ENCODE data around the gene CD163L1. TPM values are rescaled to one million over a fixed set of nuclear protein-coding genes. Genes with fewer than 3 reads are reported as not detected.
"Not testable (repeated sequence)": the region's sequence is repeated elsewhere in the genome, so short reads cannot be mapped to it uniquely, and the experiment has no call there.

CD163L1 gene
- 12.0 TPM for total RNA-seq

DNA sequence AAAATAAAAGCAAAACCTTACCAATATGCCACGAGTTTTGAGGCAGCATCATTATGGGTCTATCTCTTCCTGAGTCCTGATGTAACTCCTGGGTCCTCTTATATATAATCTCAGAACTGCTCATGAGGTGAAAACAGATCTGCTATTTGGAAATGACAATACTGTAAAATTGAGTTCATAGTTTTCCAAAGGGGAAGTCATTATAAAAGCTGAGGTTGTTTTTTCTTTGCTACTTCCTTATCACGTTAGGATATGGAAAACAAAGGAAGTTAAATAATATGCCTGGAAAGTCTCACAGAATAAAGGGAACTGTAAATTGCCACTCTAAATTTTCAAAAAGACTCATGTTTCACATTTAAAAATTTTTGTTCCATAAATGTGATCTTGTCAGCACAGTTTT lies at the start of gene CD163L1:
Gene CD163L1 (minus strand): TSS at position 78 of the 400 bp plus-strand sequence. CDS start 26 bp downstream, at position 52.
- intact Hi-C loops (cut with DNase I) = no loop called here
- ATAC-seq (no peak), DNase-seq (ENCODE audit: low spot score) (no peak)

GRCh38 chr12:7493006-7493405 lies 49.1 kb upstream of the CD163L1 start:
- no peak for DNase-seq (ENCODE audit: low spot score)
- intact Hi-C loops (cut with DNase I) = no loop called here
- ATAC-seq = no peak

DNA sequence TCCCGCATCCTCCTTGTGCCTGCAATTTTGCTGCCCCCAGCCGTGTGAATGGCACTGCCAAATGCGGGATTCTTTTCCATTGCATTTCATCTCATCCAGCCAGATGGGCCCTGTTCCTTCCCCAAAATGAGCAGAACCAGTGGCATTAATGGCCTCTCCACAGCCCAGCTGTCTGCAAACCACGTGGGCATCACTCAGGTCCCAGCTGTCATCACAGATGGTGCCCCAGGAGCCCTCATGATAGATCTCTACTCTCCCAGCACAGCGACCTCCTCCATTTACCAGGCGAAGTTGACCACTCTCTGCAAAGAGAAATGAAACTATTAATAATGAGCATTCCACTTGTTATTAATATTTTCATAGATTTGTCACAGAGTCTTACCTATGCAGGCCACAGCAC lies 42.6 kb upstream of the CD163L1 start:
- intact Hi-C loops (cut with DNase I) = no loop called here
- DNase-seq (ENCODE audit: low spot score) (no peak), ATAC-seq (no peak)

DNA sequence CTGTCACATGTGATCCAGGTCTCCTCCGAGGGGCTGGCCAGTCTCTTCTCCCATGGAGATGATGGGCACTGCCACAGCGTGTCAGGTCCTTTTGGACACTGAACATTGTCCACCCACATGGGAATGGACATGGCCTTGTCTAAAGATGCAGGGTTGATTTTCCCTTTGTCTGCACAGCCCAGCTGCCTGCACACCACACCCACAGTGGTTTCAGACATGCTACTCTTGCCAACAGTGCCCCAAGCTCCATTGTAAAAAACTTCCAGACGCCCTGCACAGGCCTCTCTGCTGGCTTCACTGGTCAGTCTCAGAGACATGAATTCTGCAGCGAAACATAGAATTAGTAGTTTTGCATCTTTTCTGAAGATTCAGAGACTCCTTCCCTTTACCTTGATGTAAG lies 41.1 kb upstream of the CD163L1 start:
- intact Hi-C loops (cut with DNase I) = no loop called here
- no peak for DNase-seq (ENCODE audit: low spot score)
- ATAC-seq = no peak

- no peak for DNase-seq (ENCODE audit: low spot score)
- intact Hi-C loops (cut with DNase I) = no loop called here
- no peak for ATAC-seq
Measured at GRCh38 chr12:7483343-7483742, 39.4 kb upstream of the CD163L1 start.

- DNase-seq (ENCODE audit: low spot score) (no peak), ATAC-seq (no peak)
- intact Hi-C loops (cut with DNase I) = no loop called here
Measured at GRCh38 chr12:7479771-7480170, 35.8 kb upstream of the CD163L1 start.

DNA sequence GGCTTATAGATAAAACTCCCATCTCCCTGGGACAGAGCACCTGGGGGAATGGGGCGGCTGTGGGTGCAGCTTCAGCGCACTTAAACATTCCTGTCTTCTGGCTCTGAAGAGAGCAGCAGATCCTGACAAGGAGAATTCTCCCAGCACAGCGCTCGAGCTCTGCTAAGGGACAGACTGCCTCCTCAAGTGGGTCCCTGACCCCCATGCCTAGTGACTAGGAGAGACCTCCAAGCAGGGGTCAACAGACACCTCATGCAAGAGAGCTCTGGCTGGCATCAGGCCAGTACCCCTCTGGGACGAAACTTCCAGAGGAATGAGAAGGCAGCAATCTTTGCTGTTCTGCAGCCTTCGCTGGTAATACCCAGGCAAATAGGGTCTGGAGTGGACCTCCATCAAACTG lies 28.1 kb upstream of the CD163L1 start:
- no peak for ATAC-seq
- no peak for DNase-seq (ENCODE audit: low spot score)
- intact Hi-C loops (cut with DNase I) = no loop called here

DNA sequence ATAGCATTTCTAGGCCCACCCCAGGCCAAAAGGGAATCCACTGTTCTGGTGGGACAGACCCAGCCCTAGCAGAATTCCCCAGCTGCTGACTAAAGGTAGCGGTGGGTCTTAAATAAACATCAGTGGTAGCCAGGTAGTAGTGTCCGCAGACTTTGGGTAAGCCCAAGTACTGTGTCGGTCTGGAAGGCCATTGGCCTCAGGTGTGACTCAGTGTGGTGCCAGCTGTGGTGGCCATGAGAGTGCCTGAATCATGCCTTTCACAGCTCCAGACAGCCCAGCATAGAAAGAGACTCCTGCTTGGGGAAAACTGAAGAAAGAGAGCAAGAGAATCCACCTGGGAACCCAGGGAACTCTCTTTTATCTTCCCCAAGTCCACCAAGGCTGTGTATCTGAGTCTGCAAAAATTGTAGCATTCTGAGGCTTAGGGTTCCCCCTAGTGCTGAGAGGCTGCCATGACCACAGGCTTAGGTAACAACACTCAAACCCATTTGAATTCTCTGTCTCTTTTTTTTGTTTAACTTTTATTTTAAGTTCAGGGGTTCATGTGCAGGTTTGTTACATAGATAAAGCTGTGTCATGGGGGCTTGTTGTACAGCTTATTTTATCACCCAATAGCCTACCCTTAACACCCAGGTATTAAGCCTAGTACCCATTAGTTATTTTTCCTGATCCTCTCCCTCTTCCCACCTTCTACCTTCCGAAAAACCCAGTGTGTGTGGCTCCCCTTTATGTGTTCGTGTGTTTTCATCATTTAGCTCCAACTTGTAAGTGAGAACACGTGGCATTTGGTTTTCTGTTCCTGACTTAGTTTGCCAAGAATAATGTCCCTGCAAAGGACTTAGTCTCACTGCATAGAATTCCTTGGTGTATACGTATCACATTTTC lies 16.7 kb upstream of the CD163L1 start:
- ATAC-seq = peak; percentile 81
- intact Hi-C loops (cut with DNase I) = no loop called here
- no peak for DNase-seq (ENCODE audit: low spot score)

DNA sequence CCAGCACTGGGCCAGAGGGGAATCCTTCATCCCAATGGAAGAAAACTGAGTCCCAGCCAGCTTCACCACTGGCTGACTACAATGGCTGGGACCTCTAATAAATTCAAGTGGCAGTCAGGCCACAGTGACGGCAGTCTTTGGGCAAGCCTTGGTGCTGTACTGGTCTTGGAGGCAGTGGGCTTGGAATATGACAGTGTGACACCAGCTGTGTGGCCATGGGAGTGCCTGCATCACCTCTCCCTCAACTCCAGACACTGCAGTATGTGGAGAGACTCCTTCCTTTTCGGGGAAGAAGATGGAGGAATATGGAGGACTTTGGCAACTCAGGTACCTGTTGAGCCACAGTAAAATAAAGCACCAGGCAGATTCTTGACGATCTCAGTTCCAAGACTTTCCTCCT lies 16.0 kb upstream of the CD163L1 start:
- intact Hi-C loops (cut with DNase I) = no loop called here
- DNase-seq (ENCODE audit: low spot score) (no peak), ATAC-seq (peak; percentile 20)

DNA sequence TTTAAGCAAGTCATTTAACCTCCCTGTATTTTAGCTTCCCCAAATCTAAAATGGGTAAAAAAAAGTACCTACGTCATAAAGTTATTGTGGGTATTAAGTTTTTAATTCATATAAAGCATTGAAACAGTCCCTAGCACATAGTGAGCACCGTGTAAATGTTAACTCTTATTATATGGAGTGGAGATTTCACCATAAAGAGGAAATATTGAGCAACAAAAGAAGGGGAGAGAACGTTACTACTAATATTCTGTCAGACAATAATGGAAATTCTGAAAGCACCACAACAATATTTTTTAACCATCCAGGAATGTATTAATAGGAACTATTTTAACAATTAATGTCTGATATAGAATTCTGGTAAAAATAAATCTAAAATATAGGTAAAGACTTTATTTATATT lies 7.8 kb upstream of the CD163L1 start:
- ATAC-seq (no peak), DNase-seq (ENCODE audit: low spot score) (no peak)
- intact Hi-C loops (cut with DNase I) = no loop called here

DNA sequence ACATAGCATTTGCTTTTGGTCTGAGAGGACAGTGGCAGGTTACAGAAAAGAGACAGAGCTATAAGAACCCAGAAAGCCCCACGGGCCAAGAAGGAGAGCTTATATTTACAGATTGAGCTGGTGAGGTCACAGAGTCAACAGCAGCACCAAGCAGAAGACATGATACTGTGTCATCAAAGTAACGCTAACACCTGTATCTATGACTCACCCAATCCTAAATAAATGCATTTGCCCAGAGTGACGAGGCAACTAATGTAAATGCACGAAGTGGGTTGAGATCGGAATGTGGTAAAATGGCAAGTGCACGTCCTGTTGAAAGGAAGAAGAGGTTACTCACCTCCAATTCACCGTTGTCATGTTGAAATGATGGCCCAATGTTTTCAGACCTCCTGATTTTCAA lies 6.7 kb upstream of the CD163L1 start:
- ATAC-seq = no peak
- no peak for DNase-seq (ENCODE audit: low spot score)

GRCh38 chr12:7448099-7448498 lies 4.1 kb upstream of the CD163L1 start:
- DNase-seq (ENCODE audit: low spot score) (no peak), ATAC-seq (no peak)
- intact Hi-C loops (cut with DNase I) = no loop called here

More for the DNA sequence above, 6.7 kb upstream of the CD163L1 start:
- intact Hi-C loops (cut with DNase I) = no loop called here

DNA sequence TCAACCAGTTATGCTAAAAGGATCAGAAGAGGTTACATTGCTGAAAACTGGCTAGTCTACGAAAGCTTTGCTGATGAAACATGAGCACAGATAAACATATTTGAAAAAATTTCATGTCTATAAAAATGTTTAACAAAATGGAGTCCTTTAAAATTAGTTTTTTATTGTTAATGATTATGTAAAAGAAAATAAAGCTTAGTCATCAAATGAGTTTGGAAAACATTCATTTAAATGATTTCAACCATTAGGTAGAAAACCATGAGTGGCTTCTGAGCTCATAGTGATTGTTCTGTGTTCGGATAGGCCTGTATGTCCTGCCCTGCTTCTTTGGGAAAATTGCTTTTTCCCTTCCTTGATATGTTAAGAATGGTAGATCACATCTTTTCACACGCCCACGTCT lies 584 bp upstream of the CD163L1 start:
- ATAC-seq (no peak), DNase-seq (ENCODE audit: low spot score) (no peak)
- intact Hi-C loops (cut with DNase I) = no loop called here

- intact Hi-C loops (cut with DNase I) = no loop called here
- DNase-seq (ENCODE audit: low spot score) (no peak), ATAC-seq (no peak)
Measured at GRCh38 chr12:7441216-7441615, 2.7 kb downstream of the CD163L1 start.

DNA sequence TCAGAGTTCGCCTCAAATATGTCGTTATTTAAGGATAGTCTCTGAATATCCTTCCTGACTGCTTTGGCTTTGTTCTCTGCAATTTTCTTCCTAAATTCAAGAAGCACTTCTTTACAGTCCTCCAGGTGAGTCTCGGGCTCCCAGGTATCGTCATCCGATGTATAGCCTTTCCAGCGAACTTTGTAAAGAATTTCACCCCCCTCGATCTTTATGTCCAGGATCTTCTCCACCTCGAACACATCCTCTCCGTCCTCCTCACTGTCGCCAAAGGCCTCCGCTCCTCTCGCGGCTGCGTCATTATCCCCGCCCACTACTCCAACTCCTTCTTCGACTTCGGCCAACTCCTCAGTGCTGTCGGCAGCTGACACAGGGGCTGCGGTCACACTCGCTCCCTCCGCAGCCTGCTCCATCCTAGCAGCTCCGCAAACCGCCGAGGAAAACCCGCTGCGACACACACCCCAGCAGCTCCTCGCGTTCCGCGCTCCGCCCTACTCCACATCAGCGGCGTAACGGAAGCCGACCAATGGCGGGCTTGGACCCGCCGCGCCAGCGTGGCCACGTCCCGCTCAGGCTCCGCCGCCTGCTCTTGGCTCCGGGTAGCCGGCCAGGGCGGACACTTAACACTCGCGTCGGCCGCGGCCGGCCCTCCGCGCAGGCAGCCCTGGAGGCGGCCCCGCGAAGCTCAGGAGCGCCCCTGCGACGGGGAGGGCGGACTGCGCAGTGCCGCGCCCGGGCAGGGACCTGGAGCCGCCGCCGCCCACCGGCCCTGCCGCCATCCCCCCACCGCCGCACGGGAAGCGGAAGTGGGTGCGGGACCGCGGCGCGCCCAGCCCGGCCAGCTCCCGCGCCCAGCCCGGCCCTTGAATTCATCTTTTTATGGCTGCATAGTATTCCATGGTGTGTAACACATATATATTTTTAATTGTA lies 4.1 kb downstream of the CD163L1 start:
- intact Hi-C loops (cut with DNase I) = no loop called here
- no peak for DNase-seq (ENCODE audit: low spot score)
- peak; percentile 68 for ATAC-seq

DNA sequence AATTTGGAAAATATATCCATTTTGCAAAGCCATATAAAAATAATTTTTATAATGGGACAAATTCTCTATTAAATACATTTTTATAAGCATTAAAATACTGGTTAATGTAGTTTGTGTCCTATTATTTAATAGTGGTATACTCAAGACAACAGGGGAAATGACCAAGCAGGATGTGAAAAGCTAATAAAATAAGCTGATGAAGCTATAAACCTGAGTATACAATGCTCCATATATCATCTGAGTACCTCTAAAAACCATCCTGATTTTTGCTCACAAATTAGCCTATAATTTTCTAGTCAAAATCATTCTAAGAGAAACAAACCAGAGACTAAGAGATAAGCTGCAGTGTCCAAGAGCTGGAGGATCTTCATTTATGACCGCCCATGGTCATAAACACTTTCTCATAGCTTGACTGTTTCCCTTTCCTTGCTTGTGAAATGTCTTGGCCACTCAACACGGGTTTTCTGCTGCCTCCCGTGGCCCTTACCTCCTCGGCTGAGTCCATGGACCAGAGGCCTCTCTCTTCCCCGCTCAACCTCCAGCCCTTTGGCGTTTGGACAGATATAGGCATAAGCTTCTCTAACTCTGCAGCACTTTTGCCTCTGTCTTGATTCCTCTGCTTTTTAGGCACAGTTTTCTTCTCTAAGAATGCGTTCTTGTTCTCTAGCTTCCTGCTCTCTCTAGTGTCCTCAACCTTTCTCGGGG lies 5.5 kb downstream of the CD163L1 start:
- ATAC-seq; intact Hi-C loops (cut with DNase I); DNase-seq (ENCODE audit: low spot score): not testable (repeated sequence)

DNA sequence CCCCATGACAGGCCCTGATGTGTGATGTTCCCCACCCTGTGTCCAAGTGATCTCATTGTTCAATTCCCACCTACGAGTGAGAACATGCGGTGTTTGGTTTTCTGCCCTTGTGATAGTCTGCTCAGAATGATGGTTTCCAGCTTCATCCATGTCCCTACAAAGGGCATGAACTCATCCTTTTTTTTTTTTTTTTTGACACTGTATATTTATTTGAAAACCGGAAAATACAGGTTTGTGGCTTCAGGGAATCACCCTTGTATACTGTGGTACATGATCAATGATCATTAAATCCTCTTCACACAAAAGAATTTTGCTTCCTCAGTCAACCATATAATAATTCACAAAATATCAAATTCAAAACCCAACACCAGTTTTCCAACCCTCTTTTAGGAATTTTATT lies 6.5 kb downstream of the CD163L1 start:
- DNase-seq (ENCODE audit: low spot score); intact Hi-C loops (cut with DNase I); ATAC-seq: not testable (repeated sequence)

DNA sequence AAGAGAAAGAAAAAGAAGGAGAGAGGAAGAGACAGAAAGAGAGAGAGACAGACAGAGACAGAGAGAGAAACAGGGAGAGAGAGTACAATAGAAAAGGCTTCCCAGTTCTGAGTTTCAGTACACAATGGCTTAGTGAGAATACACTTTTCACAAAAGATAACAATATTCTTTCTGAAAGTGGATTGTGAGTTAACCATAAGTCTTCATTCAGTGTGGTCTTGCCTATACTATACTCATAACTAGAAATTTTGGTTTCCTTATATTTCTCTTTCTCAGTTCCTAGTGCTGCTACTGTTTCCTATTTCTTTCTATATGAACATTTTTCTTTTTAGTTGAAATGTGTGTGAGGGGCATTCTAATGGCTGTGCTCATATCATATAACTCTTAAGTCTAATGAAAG lies 9.3 kb downstream of the CD163L1 start:
- ATAC-seq (no peak), DNase-seq (ENCODE audit: low spot score) (no peak)
- intact Hi-C loops (cut with DNase I) = no loop called here

GRCh38 chr12:7433276-7433822 lies 10.6 kb downstream of the CD163L1 start:
- intact Hi-C loops (cut with DNase I) = no loop called here
- DNase-seq (ENCODE audit: low spot score) (no peak), ATAC-seq (no peak)
